ENCODE data around the gene LEFTY2.
A peak's percentile ranks its signal among the peaks of the same experiment; 100 is the strongest.

The LEFTY2 gene

GRCh38 chr1:225923692-225924555, 17.1 kb downstream of the LEFTY2 start, which contains the start of gene PYCR2:
PYCR2 (minus strand) TSS chr1:225924250; CDS start chr1:225924110, 140 bp downstream.
- TF ChIP-seq CTCF (IDR thresholded peaks at IDR 0.05; ENCODE audit: insufficient read depth, missing control alignments): no peak
- DNase-seq (ENCODE audit: insufficient read length, low spot score) (peak; percentile 100), FAIRE-seq (no peak)

GRCh38 chr1:225923381-225923691, 17.7 kb downstream of the LEFTY2 start:
- TF ChIP-seq CTCF (IDR thresholded peaks at IDR 0.05; ENCODE audit: insufficient read depth, missing control alignments): no peak
- DNase-seq (ENCODE audit: insufficient read length, low spot score) (no peak), FAIRE-seq (no peak)

- no peak for TF ChIP-seq CTCF (IDR thresholded peaks at IDR 0.05; ENCODE audit: insufficient read depth, missing control alignments)
- DNase-seq (ENCODE audit: insufficient read length, low spot score): no peak
- FAIRE-seq: no peak
Measured at GRCh38 chr1:225921734-225922709, 19.0 kb downstream of the LEFTY2 start.

GRCh38 chr1:225919906-225920305, 21.1 kb downstream of the LEFTY2 start:
- DNase-seq (ENCODE audit: insufficient read length, low spot score): no peak
- no peak for TF ChIP-seq CTCF (IDR thresholded peaks at IDR 0.05; ENCODE audit: insufficient read depth, missing control alignments)
- FAIRE-seq: no peak

DNA sequence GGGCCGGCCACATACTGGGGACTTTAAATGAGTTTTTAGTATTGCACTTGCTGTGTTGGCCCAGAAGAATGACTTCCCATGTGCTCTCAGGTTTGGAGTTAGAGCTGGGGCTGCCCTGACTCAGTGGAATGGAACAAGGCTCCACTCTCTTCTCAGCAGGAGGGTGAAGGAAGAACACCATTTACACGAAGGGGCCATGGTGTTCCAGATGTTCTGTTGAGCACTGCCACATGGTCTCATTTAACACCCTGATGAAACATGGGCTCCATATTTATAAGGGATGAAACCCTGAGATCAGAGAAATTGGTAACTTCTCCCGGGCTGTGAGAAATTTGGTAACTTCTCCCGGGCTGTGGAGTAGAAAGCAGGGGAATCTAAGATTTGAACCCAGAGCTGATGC, 22.7 kb downstream of the LEFTY2 start:
- DNase-seq (ENCODE audit: insufficient read length, low spot score) (no peak), FAIRE-seq (no peak)
- no peak for TF ChIP-seq CTCF (IDR thresholded peaks at IDR 0.05; ENCODE audit: insufficient read depth, missing control alignments)

DNA sequence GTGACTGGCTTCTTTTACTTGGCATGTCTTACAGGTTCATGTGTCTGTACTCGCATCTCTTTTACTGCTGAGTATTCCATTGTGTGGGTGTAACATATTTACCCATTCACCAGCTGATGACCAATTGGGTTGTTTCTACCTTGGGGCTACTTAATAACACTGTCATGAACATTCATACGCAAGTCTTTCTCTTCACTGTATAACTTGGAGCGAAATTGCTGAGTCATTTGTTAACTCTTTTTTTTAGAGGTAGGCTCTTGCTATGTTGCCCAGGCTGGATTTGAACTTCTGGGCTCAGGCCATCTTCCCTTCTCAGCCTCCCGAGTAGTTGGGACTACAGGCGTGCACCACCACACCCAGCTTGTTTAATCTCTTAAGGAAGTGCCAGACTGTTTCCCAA, 23.5 kb downstream of the LEFTY2 start:
- no peak for TF ChIP-seq CTCF (IDR thresholded peaks at IDR 0.05; ENCODE audit: insufficient read depth, missing control alignments)
- no peak for DNase-seq (ENCODE audit: insufficient read length, low spot score)
- FAIRE-seq: peak; percentile 69
